DOHH2 (cell line): ENCODE data around the gene MKNK2.

Experiments used
- H3F3A ChIP-seq: fragments of 200-600 bp; sonication (generic), shearing (Covaris generic); 2 replicates; pipeline ENCODE4 v1.6.0; 2016; ENCODE audit warnings: antibody characterized with exemption, mild to moderate bottlenecking; ENCODE audit not compliant: control insufficient read depth, insufficient read depth
- H3K27ac ChIP-seq: fragments of 200-600 bp; sonication (generic); 2 replicates; pipeline ENCODE4 v1.5.1; 2014; ENCODE audit warnings: low read depth, mild to moderate bottlenecking, low read length, moderate library complexity
- H3K27me3 ChIP-seq: fragments of 200-600 bp; sonication (generic); 2 replicates; pipeline ENCODE4 v1.6.1; 2014; ENCODE audit warnings: mild to moderate bottlenecking, low read length, mixed read lengths; ENCODE audit not compliant: control insufficient read depth
- H3K36me3 ChIP-seq: fragments of 200-600 bp; sonication (generic); 2 replicates; pipeline ENCODE4 v1.6.1; 2014; ENCODE audit warnings: mild to moderate bottlenecking, low read length, moderate library complexity, mixed read lengths; ENCODE audit not compliant: control insufficient read depth
- H3K4me1 ChIP-seq: fragments of 200-600 bp; sonication (generic); 2 replicates; pipeline ENCODE4 v1.6.1; 2014; ENCODE audit warnings: mild to moderate bottlenecking, low read length, mixed read lengths; ENCODE audit not compliant: control insufficient read depth
- H3K4me2 ChIP-seq: fragments of 200-600 bp; sonication (generic); 2 replicates; pipeline ENCODE4 v1.6.0; 2014; ENCODE audit warnings: mild to moderate bottlenecking, low read length, moderate library complexity
- H3K4me3 ChIP-seq: fragments of 200-600 bp; sonication (generic); 2 replicates; pipeline ENCODE4 v1.5.1; 2014; ENCODE audit warnings: mild to moderate bottlenecking, low read length, mixed read lengths
- H3K79me2 ChIP-seq: fragments of 200-600 bp; sonication (generic); 2 replicates; pipeline ENCODE4 v1.6.1; 2014; ENCODE audit warnings: mild to moderate bottlenecking, low read length, mixed read lengths; ENCODE audit not compliant: control insufficient read depth
- H3K9me2 ChIP-seq: fragments of 200-600 bp; sonication (generic); replicated peaks from 2 replicates; pipeline ENCODE4 v1.6.1; 2014; ENCODE audit warnings: mild to moderate bottlenecking, low read length, mixed read lengths; ENCODE audit not compliant: control insufficient read depth
- H3K9me3 ChIP-seq: fragments of 200-600 bp; sonication (generic); 2 replicates; pipeline ENCODE4 v1.6.1; 2014; ENCODE audit warnings: antibody characterized with exemption, low read length, mixed read lengths; ENCODE audit not compliant: control insufficient read depth, insufficient read depth
- H4K20me1 ChIP-seq: fragments of 200-600 bp; sonication (generic); 2 replicates; pipeline ENCODE4 v1.6.0; 2014; ENCODE audit warnings: low read depth, mild to moderate bottlenecking, antibody characterized with exemption, low read length, moderate library complexity; ENCODE audit not compliant: control insufficient read depth, insufficient read depth
- CTCF ChIP-seq: fragments of 200-600 bp; sonication (generic); IDR thresholded peaks from one replicate; pipeline ENCODE4 v1.5.1; 2014; ENCODE audit warnings: antibody characterized with exemption, mild to moderate bottlenecking, low read depth, low read length; ENCODE audit not compliant: poor library complexity, severe bottlenecking
- EZH2phosphoT487 ChIP-seq: fragments of 200-600 bp; sonication (generic); IDR thresholded peaks from 2 replicates; pipeline ENCODE4 v1.6.1; 2017; ENCODE audit warnings: borderline replicate concordance, mild to moderate bottlenecking, antibody characterized with exemption, low read length, moderate library complexity, mixed read lengths

Gene MKNK2

DNA sequence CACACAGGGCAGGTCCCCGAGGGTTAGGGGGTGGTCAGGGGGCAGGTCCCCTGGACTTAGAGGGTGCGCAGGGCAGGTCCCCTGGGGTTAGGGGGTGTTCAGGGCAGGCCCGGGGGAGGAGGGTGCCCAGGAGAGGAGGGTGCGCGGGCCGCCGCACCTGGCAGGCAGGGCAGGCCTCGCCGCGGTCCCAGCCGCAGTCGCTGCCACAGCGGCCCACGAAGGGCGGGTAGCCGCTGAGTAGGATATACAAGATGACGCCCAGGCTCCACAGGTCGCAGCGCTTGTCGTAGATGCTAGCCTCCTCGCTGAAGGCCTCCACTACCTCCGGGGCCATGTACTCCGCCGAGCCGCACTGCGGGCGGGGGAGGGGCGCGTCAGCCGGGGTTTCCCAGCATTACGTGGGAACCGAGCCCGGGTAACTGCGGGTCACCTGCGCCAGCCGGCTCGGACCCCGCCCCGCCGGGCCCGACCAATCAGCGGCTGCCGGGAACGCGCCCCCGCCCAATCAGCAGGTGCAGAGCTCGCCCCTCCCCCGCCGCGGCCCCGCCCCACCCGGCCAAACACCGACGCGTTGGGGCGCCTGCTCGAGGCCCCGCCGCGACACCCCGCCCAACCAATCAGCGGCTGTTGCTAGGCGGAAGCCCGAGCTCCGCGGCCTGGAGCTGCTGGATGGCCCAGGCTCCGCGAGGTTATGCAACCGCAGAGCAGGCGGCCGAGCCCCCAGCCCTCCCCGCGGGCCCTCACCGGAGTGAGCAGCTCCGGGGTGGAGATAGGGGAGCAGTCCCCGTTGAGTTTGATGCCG is 9.2 kb downstream of the MKNK2 start:
- peak overlapping the region; percentile 53 for H3K27ac ChIP-seq
- H3F3A ChIP-seq = peaks cover 56% of the 10 kb centered on the region
- H3K36me3 ChIP-seq = peaks cover 92% of the 10 kb centered on the region
- H3K4me2 ChIP-seq = peak overlapping the region; percentile 98
- no peaks in the 10 kb centered on the region for H3K9me3 ChIP-seq
- H3K27me3 ChIP-seq = no peaks in the 10 kb centered on the region
- no peaks in the 10 kb centered on the region for H3K9me2 ChIP-seq
- TF ChIP-seq CTCF = no peak
- TF ChIP-seq EZH2phosphoT487 = no peak
- H4K20me1 ChIP-seq = peaks cover 45% of the 10 kb centered on the region
- peak overlapping the region; percentile 61 for H3K4me3 ChIP-seq
- peaks cover 54% of the 10 kb centered on the region for H3K79me2 ChIP-seq
- peaks cover 97% of the 10 kb centered on the region for H3K4me1 ChIP-seq

DNA sequence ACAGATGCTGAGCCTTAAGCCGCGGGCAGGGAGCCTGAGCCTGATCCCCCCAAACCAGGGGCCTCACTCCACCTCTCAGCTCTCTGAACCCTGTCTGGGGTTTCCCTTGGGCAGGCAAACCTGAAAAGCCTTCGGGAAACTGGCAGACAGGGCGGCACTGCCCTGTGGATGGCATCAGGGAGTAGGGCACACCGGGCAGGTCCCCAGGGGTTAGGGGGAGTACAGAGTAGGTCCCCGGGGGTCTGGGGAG is 9.7 kb downstream of the MKNK2 start:
- Histone ChIP-seq H3K79me2 (peaks cover 48% of the 10 kb centered on the region), H3K27ac (peak overlapping the region; percentile 46), H3K4me3 (peak overlapping the region; percentile 61), H3K4me1 (peaks cover 92% of the 10 kb centered on the region), H3K9me2 (no peaks in the 10 kb centered on the region), H3F3A (peaks cover 56% of the 10 kb centered on the region), H3K36me3 (peaks cover 87% of the 10 kb centered on the region), H3K4me2 (peak overlapping the region; percentile 77), H3K9me3 (no peaks in the 10 kb centered on the region), H3K27me3 (no peaks in the 10 kb centered on the region), H4K20me1 (peaks cover 40% of the 10 kb centered on the region)
- TF ChIP-seq CTCF (no peak), EZH2phosphoT487 (no peak)

DNA sequence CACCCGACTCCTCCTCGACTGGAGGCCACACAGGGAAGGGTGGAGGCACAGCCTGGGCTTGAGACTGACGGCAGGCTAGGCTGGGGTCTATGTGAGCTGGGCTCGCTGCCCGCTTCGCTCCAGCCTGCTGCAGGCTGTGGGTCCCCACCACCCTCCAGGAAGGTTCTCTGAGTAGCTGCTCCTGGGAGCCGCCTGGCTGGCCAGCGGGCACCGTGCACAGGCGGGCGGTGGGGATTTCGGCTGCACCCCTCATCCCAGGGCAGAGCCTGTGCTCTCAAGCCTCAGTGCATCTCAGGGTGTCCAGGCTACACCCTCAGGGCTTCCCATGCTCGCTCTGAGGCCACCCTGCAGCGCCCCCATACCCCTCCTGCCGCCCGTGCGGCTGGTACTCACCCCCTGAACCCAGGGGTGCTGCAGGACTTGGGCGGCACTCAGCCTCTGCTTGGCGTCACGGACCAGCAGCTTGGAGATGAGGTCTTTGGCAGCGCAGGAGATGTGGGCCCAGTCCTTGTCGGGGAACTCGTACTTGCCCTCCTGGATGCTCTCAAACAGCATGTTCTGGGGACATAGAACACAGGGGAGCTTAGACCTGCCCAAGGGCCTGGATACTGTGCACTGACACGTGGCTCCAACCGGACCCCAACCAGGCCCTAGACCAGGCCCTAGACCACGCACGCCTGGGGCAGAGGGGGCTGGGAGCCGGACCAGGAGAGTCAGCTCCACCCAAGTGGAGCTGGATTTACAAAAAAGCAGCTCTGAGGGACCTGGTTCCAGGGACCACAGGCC is 10.2 kb downstream of the MKNK2 start:
- no peaks in the 10 kb centered on the region for H3K9me2 ChIP-seq
- peak overlapping the region; percentile 61; the same call in 1 of the 2 replicates for H3K4me3 ChIP-seq
- H3K27me3 ChIP-seq = no peaks in the 10 kb centered on the region
- TF ChIP-seq EZH2phosphoT487 = no peak
- TF ChIP-seq CTCF = no peak
- H3K79me2 ChIP-seq = peaks cover 43% of the 10 kb centered on the region
- H3K4me2 ChIP-seq = peak overlapping the region; percentile 77
- H3K4me1 ChIP-seq = peaks cover 87% of the 10 kb centered on the region
- H4K20me1 ChIP-seq = peaks cover 36% of the 10 kb centered on the region
- H3K36me3 ChIP-seq = peaks cover 82% of the 10 kb centered on the region
- no peaks in the 10 kb centered on the region for H3K9me3 ChIP-seq
- H3F3A ChIP-seq = peaks cover 55% of the 10 kb centered on the region
- H3K27ac ChIP-seq = peak overlapping the region; percentile 46
